ENCODE data around the gene HOATZ.

HOATZ gene

DNA sequence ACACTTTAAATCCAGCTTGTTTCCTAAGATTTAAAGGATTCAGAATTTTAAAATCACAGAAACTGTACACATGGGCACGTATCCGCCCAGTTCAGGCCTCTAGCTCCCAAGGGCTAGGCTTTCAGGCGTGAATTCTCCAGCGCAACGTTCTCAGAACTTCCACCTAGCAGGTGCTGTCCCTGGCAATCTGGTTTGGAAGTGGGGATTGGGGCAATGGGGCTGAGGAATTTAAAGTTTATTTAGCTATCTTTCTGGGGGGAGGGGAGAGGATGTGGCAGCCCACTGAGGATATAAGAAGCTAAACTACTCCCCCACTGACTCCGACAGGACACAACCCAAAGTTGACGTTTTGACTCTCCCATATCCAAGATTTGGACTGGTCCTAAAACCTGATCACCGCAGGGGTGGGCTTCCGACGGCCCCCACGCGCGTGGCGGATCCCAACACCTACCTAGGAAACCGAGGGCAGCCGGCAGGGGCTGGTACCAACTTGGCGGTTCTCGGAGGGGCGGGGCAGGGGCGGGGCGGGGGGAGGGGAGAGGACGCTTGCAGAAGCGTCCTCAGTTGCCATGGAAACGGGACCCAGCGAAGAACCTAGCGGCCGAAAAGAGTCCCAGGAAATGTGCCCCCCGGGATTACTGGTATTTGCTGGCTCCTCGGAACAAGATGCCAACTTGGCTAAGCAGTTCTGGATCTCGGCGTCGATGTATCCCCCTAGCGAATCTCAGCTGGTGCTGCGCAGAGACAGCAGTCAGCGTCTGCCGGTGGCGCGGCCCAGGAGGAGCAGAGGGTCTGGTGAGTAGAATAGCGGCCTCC is at the start of gene HOATZ:
HOATZ (plus strand) TSS at position 563 of the 816 bp plus-strand sequence; CDS start at position 570, 7 bp downstream.
- TF ChIP-seq ARNT (IDR thresholded peaks at IDR 0.05) (no peak), FOXK2 (IDR thresholded peaks at IDR 0.05) (no peak), FOXA1 (IDR thresholded peaks at IDR 0.05) (no peak), FOXM1 (IDR thresholded peaks at IDR 0.05; ENCODE audit: borderline replicate concordance) (no peak), NFRKB (IDR thresholded peaks at IDR 0.05) (no peak), HDGF (IDR thresholded peaks at IDR 0.05; ENCODE audit: borderline replicate concordance) (no peak), ZNF384 (IDR thresholded peaks at IDR 0.05) (no peak), SP1 (IDR thresholded peaks at IDR 0.05) (no peak), SUZ12 (IDR thresholded peaks at IDR 0.05) (no peak)
- no peak for DNase-seq (ENCODE audit: extremely low spot score)
- CTCF ChIA-PET, result no interaction called here
- POLR2A ChIA-PET, result no interaction called here

GRCh38 chr11:111465400-111465799 is 49.2 kb upstream of the HOATZ start:
- TF ChIP-seq L3MBTL2 (conservative IDR thresholded peaks at IDR 0.05), result no peak
- no peak for TF ChIP-seq ELF4 (IDR thresholded peaks at IDR 0.05)
- TF ChIP-seq BHLHE40 (IDR thresholded peaks at IDR 0.05; ENCODE audit: borderline replicate concordance), result no peak
- no peak for TF ChIP-seq PKNOX1 (IDR thresholded peaks at IDR 0.05)
- no peak for TF ChIP-seq ZNF384 (IDR thresholded peaks at IDR 0.05)
- no peak for TF ChIP-seq FOXM1 (IDR thresholded peaks at IDR 0.05; ENCODE audit: borderline replicate concordance)
- TF ChIP-seq ARNT (IDR thresholded peaks at IDR 0.05), result no peak
- TF ChIP-seq CTBP1 (IDR thresholded peaks at IDR 0.05; ENCODE audit: borderline replicate concordance), result no peak
- TF ChIP-seq NFRKB (IDR thresholded peaks at IDR 0.05), result no peak
- TF ChIP-seq LEF1 (IDR thresholded peaks at IDR 0.05; ENCODE audit: borderline replicate concordance), result no peak
- TF ChIP-seq SP1 (IDR thresholded peaks at IDR 0.05), result no peak
- no peak for TF ChIP-seq TARDBP (IDR thresholded peaks at IDR 0.05)
- TF ChIP-seq HDGF (IDR thresholded peaks at IDR 0.05; ENCODE audit: borderline replicate concordance), result no peak
- TF ChIP-seq FOXA1 (IDR thresholded peaks at IDR 0.05), result no peak
- TF ChIP-seq SUZ12 (IDR thresholded peaks at IDR 0.05), result no peak
- no peak for TF ChIP-seq FOXK2 (IDR thresholded peaks at IDR 0.05)
- ChIA-PET CTCF (interaction anchor here (1.6 kb wide), 1 partner anchor 19 kb away, joined by 6 read pairs; no protein-coding TSS in a partner anchor), POLR2A (no interaction called here)
- no peak for DNase-seq (ENCODE audit: extremely low spot score)

GRCh38 chr11:111466615-111467014 is 48.0 kb upstream of the HOATZ start:
- TF ChIP-seq HDGF (IDR thresholded peaks at IDR 0.05; ENCODE audit: borderline replicate concordance) (no peak), ZNF384 (IDR thresholded peaks at IDR 0.05) (no peak), FOXK2 (IDR thresholded peaks at IDR 0.05) (no peak), BHLHE40 (IDR thresholded peaks at IDR 0.05; ENCODE audit: borderline replicate concordance) (no peak), PKNOX1 (IDR thresholded peaks at IDR 0.05) (no peak), TARDBP (IDR thresholded peaks at IDR 0.05) (no peak), LEF1 (IDR thresholded peaks at IDR 0.05; ENCODE audit: borderline replicate concordance) (no peak), NFRKB (IDR thresholded peaks at IDR 0.05) (no peak), SP1 (IDR thresholded peaks at IDR 0.05) (no peak), SUZ12 (IDR thresholded peaks at IDR 0.05) (no peak), L3MBTL2 (conservative IDR thresholded peaks at IDR 0.05) (no peak), FOXA1 (IDR thresholded peaks at IDR 0.05) (no peak), ARNT (IDR thresholded peaks at IDR 0.05) (no peak), FOXM1 (IDR thresholded peaks at IDR 0.05; ENCODE audit: borderline replicate concordance) (no peak), CTBP1 (IDR thresholded peaks at IDR 0.05; ENCODE audit: borderline replicate concordance) (no peak), ELF4 (IDR thresholded peaks at IDR 0.05) (no peak)
- ChIA-PET CTCF (interaction anchor here (1.6 kb wide), 1 partner anchor 20 kb away, joined by 6 read pairs; no protein-coding TSS in a partner anchor), POLR2A (no interaction called here)
- DNase-seq (ENCODE audit: extremely low spot score), result no peak

DNA sequence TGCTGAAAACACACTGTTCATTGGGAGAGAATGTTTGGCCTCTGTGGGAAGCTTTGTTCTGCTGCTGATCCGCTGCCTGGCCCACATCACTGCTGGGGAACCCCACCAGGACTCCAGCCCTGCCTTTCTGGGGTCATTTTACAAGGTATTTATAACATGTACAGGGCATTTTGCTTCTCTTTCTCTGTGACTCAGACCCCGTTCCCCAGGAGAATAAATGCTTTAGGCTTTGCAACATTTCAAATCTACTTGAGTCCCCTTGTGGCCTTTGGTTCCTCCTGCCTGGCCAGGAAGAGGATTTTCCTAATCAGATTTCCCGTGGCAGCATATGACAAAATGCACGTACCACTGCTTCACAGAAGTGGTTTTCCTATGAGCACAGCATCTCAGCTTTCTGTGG is 45.4 kb upstream of the HOATZ start:
- no peak for TF ChIP-seq SUZ12 (IDR thresholded peaks at IDR 0.05)
- no peak for TF ChIP-seq ARNT (IDR thresholded peaks at IDR 0.05)
- TF ChIP-seq L3MBTL2 (conservative IDR thresholded peaks at IDR 0.05), result no peak
- no peak for TF ChIP-seq FOXA1 (IDR thresholded peaks at IDR 0.05)
- TF ChIP-seq PKNOX1 (IDR thresholded peaks at IDR 0.05), result no peak
- no peak for TF ChIP-seq HDGF (IDR thresholded peaks at IDR 0.05; ENCODE audit: borderline replicate concordance)
- no peak for TF ChIP-seq ZNF384 (IDR thresholded peaks at IDR 0.05)
- TF ChIP-seq BHLHE40 (IDR thresholded peaks at IDR 0.05; ENCODE audit: borderline replicate concordance), result no peak
- no peak for TF ChIP-seq FOXK2 (IDR thresholded peaks at IDR 0.05)
- ChIA-PET CTCF (no interaction called here), POLR2A (no interaction called here)
- DNase-seq (ENCODE audit: extremely low spot score), result no peak

- ChIA-PET CTCF (interaction anchor here (1.0 kb wide), 1 partner anchor 12 kb away, joined by 4 read pairs; no protein-coding TSS in a partner anchor), POLR2A (no interaction called here)
- TF ChIP-seq ZNF384 (IDR thresholded peaks at IDR 0.05), result no peak
- no peak for TF ChIP-seq FOXK2 (IDR thresholded peaks at IDR 0.05)
- TF ChIP-seq BHLHE40 (IDR thresholded peaks at IDR 0.05; ENCODE audit: borderline replicate concordance), result no peak
- no peak for TF ChIP-seq CTBP1 (IDR thresholded peaks at IDR 0.05; ENCODE audit: borderline replicate concordance)
- no peak for TF ChIP-seq L3MBTL2 (conservative IDR thresholded peaks at IDR 0.05)
- TF ChIP-seq TARDBP (IDR thresholded peaks at IDR 0.05), result no peak
- TF ChIP-seq FOXA1 (IDR thresholded peaks at IDR 0.05), result no peak
- no peak for TF ChIP-seq LEF1 (IDR thresholded peaks at IDR 0.05; ENCODE audit: borderline replicate concordance)
- no peak for DNase-seq (ENCODE audit: extremely low spot score)
These were observed 42.4 kb upstream of the HOATZ start for GRCh38 chr11:111472228-111472627.

GRCh38 chr11:111474432-111474831 is 40.1 kb upstream of the HOATZ start:
- POLR2A ChIA-PET, result no interaction called here
- CTCF ChIA-PET, result no interaction called here
- no peak for TF ChIP-seq FOXK2 (IDR thresholded peaks at IDR 0.05)
- TF ChIP-seq CTBP1 (IDR thresholded peaks at IDR 0.05; ENCODE audit: borderline replicate concordance), result no peak
- no peak for TF ChIP-seq BHLHE40 (IDR thresholded peaks at IDR 0.05; ENCODE audit: borderline replicate concordance)
- TF ChIP-seq FOXA1 (IDR thresholded peaks at IDR 0.05), result no peak
- no peak for TF ChIP-seq FOXM1 (IDR thresholded peaks at IDR 0.05; ENCODE audit: borderline replicate concordance)
- TF ChIP-seq LEF1 (IDR thresholded peaks at IDR 0.05; ENCODE audit: borderline replicate concordance), result no peak
- TF ChIP-seq ELF4 (IDR thresholded peaks at IDR 0.05), result no peak
- TF ChIP-seq PKNOX1 (IDR thresholded peaks at IDR 0.05), result no peak
- TF ChIP-seq ARNT (IDR thresholded peaks at IDR 0.05), result no peak
- TF ChIP-seq NFRKB (IDR thresholded peaks at IDR 0.05), result no peak
- TF ChIP-seq HDGF (IDR thresholded peaks at IDR 0.05; ENCODE audit: borderline replicate concordance), result no peak
- no peak for TF ChIP-seq ZNF384 (IDR thresholded peaks at IDR 0.05)
- no peak for TF ChIP-seq SP1 (IDR thresholded peaks at IDR 0.05)
- TF ChIP-seq SUZ12 (IDR thresholded peaks at IDR 0.05), result no peak
- no peak for TF ChIP-seq TARDBP (IDR thresholded peaks at IDR 0.05)
- no peak for TF ChIP-seq L3MBTL2 (conservative IDR thresholded peaks at IDR 0.05)
- DNase-seq (ENCODE audit: extremely low spot score), result no peak

All from HEK293T (cell line).